CD14-positive monocyte (primary cell): ENCODE measurements around the gene ITGA2. TPM values are rescaled to one million over a fixed set of nuclear protein-coding genes. Genes with fewer than 3 reads are reported as not detected.

Experiments used
- DNase-seq, 3 donors: peaks; one replicate each; pipeline ENCODE4 v3.0.0-alpha.2; 2011 to 2022
- H2AFZ ChIP-seq: 2 replicates; pipeline ENCODE4 v1.6.0; 2012; ENCODE audit warnings: mild to moderate bottlenecking, low read depth, low read length, inconsistent platforms; ENCODE audit not compliant: insufficient read depth, poor library complexity, severe bottlenecking
- H3K27ac ChIP-seq, 2 donors: 1 replicate in 1 of 2; 2 replicates in 1 of 2; pipeline ENCODE4 v1.5.1; 2012 to 2013; ENCODE audit warnings: low read length in 2 of 2, control low read depth in 1 of 2, inconsistent platforms in 1 of 2, low read depth in 1 of 2, mild to moderate bottlenecking in 1 of 2
- H3K27me3 ChIP-seq, 2 donors: one replicate each; pipeline versions ENCODE4 v1.6.0 to v1.6.1; 2011 to 2013; ENCODE audit warnings: low read length in 2 of 2; ENCODE audit not compliant: control insufficient read depth in 2 of 2, insufficient read depth in 2 of 2
- H3K36me3 ChIP-seq, 2 donors: replicated peaks in 1 of 2; 1 replicate in 1 of 2; 2 replicates in 1 of 2; pipeline versions ENCODE4 v1.5.1 to v1.6.1; 2012 to 2013; ENCODE audit warnings: low read length in 2 of 2, control low read depth in 1 of 2, inconsistent platforms in 1 of 2, mild to moderate bottlenecking in 1 of 2; ENCODE audit not compliant: insufficient read depth in 2 of 2, control insufficient read depth in 1 of 2
- H3K4me1 ChIP-seq, 2 donors: 1 replicate in 1 of 2; 2 replicates in 1 of 2; pipeline versions ENCODE4 v1.5.1 to v1.6.1; 2012 to 2013; ENCODE audit warnings: low read length in 2 of 2, control low read depth in 1 of 2, inconsistent platforms in 1 of 2, mild to moderate bottlenecking in 1 of 2, moderate library complexity in 1 of 2; ENCODE audit not compliant: insufficient read depth in 2 of 2, control insufficient read depth in 1 of 2
- H3K4me2 ChIP-seq: replicated peaks from 2 replicates; pipeline ENCODE3; 2012; ENCODE audit warnings: low read length, moderate library complexity, mild to moderate bottlenecking; ENCODE audit not compliant: poor library complexity, severe bottlenecking; ENCODE audit errors: extremely low read depth
- H3K4me3 ChIP-seq, 3 experiments: fragments of 200-600 bp in 1 of 3; sonication (generic) in 1 of 3; replicated peaks in 1 of 3; 1 replicate in 2 of 3; 2 replicates in 1 of 3; pipeline ENCODE4 v1.5.1; 2011 to 2013; ENCODE audit warnings: low read length in 3 of 3, mild to moderate bottlenecking in 3 of 3, control low read depth in 2 of 3, low read depth in 2 of 3, inconsistent platforms in 1 of 3, moderate library complexity in 1 of 3
- H3K79me2 ChIP-seq: 2 replicates; pipeline ENCODE4 v1.6.0; 2012; ENCODE audit warnings: mild to moderate bottlenecking, control low read depth, inconsistent platforms, low read length, moderate library complexity; ENCODE audit not compliant: insufficient read depth
- H3K9ac ChIP-seq: 2 replicates; pipeline ENCODE4 v1.6.0; 2017; ENCODE audit warnings: low read length, mild to moderate bottlenecking; ENCODE audit not compliant: insufficient read depth, poor library complexity, severe bottlenecking
- H3K9me3 ChIP-seq, 2 donors: replicated peaks in 1 of 2; 1 replicate in 1 of 2; 2 replicates in 1 of 2; pipeline versions ENCODE4 v1.5.1 to v1.6.1; 2012 to 2013; ENCODE audit warnings: low read length in 2 of 2, control low read depth in 1 of 2; ENCODE audit not compliant: control insufficient read depth in 1 of 2, insufficient read depth in 1 of 2
- H4K20me1 ChIP-seq: 2 replicates; pipeline ENCODE4 v1.6.0; 2012; ENCODE audit warnings: mild to moderate bottlenecking, low read length, control low read depth, moderate library complexity; ENCODE audit not compliant: insufficient read depth
- H3K27ac Mint-ChIP-seq, 7 donors: one replicate each; pipeline ENCODE4 v1.8.0; 2020; ENCODE audit warnings: mild to moderate bottlenecking in 7 of 7, mixed read lengths in 7 of 7, moderate library complexity in 6 of 7, inconsistent platforms in 2 of 7
- H3K27me3 Mint-ChIP-seq, 3 donors: one replicate each; pipeline ENCODE4 v1.8.0; 2021 to 2022; ENCODE audit warnings: low read depth in 3 of 3, mild to moderate bottlenecking in 3 of 3, mixed read lengths in 3 of 3, moderate library complexity in 3 of 3, inconsistent platforms in 1 of 3
- H3K36me3 Mint-ChIP-seq, 2 donors: one replicate each; pipeline ENCODE4 v1.8.0; 2020; ENCODE audit warnings: mixed read lengths in 2 of 2, inconsistent platforms in 1 of 2, mild to moderate bottlenecking in 1 of 2
- H3K4me1 Mint-ChIP-seq: one replicate; pipeline ENCODE4 v1.8.0; 2020; ENCODE audit warnings: mild to moderate bottlenecking, mixed read lengths
- H3K4me3 Mint-ChIP-seq, 2 donors: one replicate each; pipeline ENCODE4 v1.8.0; 2020; ENCODE audit warnings: mild to moderate bottlenecking in 2 of 2, mixed read lengths in 2 of 2, moderate library complexity in 1 of 2
- H3K9me3 Mint-ChIP-seq, 7 donors: one replicate each; pipeline ENCODE4 v1.8.0; 2020 to 2022; ENCODE audit warnings: mixed read lengths in 7 of 7, mild to moderate bottlenecking in 6 of 7, moderate library complexity in 6 of 7, inconsistent platforms in 2 of 7
- WGBS: methylation state at CpG from one replicate; pipeline ENCODE4 v1.1.5; 2013; ENCODE audit warnings: missing lambda C conversion rate; ENCODE audit not compliant: insufficient coverage; 5-methylcytosine and 5-hydroxymethylcytosine counted together
- intact Hi-C, 2 donors: fragments of 100-400 bp; cut with micrococcal nuclease; formaldehyde crosslinking; loops; one replicate each; pipeline versions ENCODE4 v1.15.0 to v1.15.1; 2023
- polyA plus RNA-seq, 3 donors: library from polyadenylated mRNA; depleted of rRNA in 1 of 3; unstranded in 2 of 3; stranded (reverse) in 1 of 3; fragments of 300-500 nt in 2 of 3; fragments of >200 nt in 1 of 3; fragmentation: Illumina TruSeq in 2 of 3; gene quantifications; 1 replicate in 2 of 3; 2 replicates in 1 of 3; pipeline ENCODE4 v1.2.3, GENCODE V29; 2012 to 2021
- TF ChIP-seq, protein P1 (sequence below): fragments of 200-600 bp; IDR thresholded peaks from one replicate; pipeline ENCODE4 v1.8.0; 2022; ENCODE audit warnings: antibody characterized with exemption, mild to moderate bottlenecking

Gene ITGA2
- polyA plus RNA-seq, 3 donors = not detected

GRCh38 chr5:53010814-53011213, 21.7 kb downstream of the ITGA2 start:
- Histone ChIP-seq H3K36me3 (no peaks in the 10 kb centered on the region), H3K4me2 (no peak overlapping the region), H3K9ac (no peak overlapping the region), H3K27me3 (no peaks in the 10 kb centered on the region), H4K20me1 (no peaks in the 10 kb centered on the region), H3K79me2 (no peaks in the 10 kb centered on the region), H3K4me1 (no peaks in the 10 kb centered on the region), H3K27ac (no peak overlapping the region), H2AFZ (no peak overlapping the region), H3K4me3 (no peak overlapping the region), H3K9me3 (no peaks in the 10 kb centered on the region)
- intact Hi-C loops = no loop called here
- TF ChIP-seq, protein P1, sequence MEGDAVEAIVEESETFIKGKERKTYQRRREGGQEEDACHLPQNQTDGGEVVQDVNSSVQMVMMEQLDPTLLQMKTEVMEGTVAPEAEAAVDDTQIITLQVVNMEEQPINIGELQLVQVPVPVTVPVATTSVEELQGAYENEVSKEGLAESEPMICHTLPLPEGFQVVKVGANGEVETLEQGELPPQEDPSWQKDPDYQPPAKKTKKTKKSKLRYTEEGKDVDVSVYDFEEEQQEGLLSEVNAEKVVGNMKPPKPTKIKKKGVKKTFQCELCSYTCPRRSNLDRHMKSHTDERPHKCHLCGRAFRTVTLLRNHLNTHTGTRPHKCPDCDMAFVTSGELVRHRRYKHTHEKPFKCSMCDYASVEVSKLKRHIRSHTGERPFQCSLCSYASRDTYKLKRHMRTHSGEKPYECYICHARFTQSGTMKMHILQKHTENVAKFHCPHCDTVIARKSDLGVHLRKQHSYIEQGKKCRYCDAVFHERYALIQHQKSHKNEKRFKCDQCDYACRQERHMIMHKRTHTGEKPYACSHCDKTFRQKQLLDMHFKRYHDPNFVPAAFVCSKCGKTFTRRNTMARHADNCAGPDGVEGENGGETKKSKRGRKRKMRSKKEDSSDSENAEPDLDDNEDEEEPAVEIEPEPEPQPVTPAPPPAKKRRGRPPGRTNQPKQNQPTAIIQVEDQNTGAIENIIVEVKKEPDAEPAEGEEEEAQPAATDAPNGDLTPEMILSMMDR = no peak
- H3K27ac Mint-ChIP-seq = no peak overlapping the region
- H3K27me3 Mint-ChIP-seq = peaks cover 0 to 1% (median 0%) of the 10 kb centered on the region in 3 donors
- no peak overlapping the region for H3K4me3 Mint-ChIP-seq
- no CpG with 5 or more reads among the region's 1 CpG for WGBS
- H3K36me3 Mint-ChIP-seq = no peaks in the 10 kb centered on the region
- DNase-seq = no peak
- H3K9me3 Mint-ChIP-seq = peaks cover 0 to 10% (median 4%) of the 10 kb centered on the region in 7 donors
- peaks cover 12% of the 10 kb centered on the region for H3K4me1 Mint-ChIP-seq

- Histone ChIP-seq H2AFZ (no peak overlapping the region), H3K27ac (no peak overlapping the region), H3K79me2 (no peaks in the 10 kb centered on the region), H3K4me2 (no peak overlapping the region), H3K9me3 (no peaks in the 10 kb centered on the region), H3K27me3 (no peaks in the 10 kb centered on the region), H3K9ac (no peak overlapping the region), H3K4me3 (no peak overlapping the region), H3K36me3 (no peaks in the 10 kb centered on the region), H3K4me1 (no peaks in the 10 kb centered on the region), H4K20me1 (no peaks in the 10 kb centered on the region)
- no peak overlapping the region for H3K27ac Mint-ChIP-seq
- no peak overlapping the region for H3K4me3 Mint-ChIP-seq
- intact Hi-C loops = no loop called here
- TF ChIP-seq, protein P1 = no peak
- H3K4me1 Mint-ChIP-seq = peaks cover 12% of the 10 kb centered on the region
- no peaks in the 10 kb centered on the region for H3K36me3 Mint-ChIP-seq
- 100% methylated on average over 1 of the region's 1 CpG for WGBS
- DNase-seq = no peak
- peaks cover 0 to 10% (median 4%) of the 10 kb centered on the region in 7 donors for H3K9me3 Mint-ChIP-seq
- H3K27me3 Mint-ChIP-seq = peaks cover 0 to 1% (median 0%) of the 10 kb centered on the region in 3 donors
These were observed 22.1 kb downstream of the ITGA2 start for GRCh38 chr5:53011233-53011632.
